Activated gamma-delta T cell treated with Interleukin-2 at 50 U/mL for 16 hours (primary cell): ENCODE measurements around the gene CTDSP2.
"Not testable (repeated sequence)": the region's sequence is repeated elsewhere in the genome, so short reads cannot be mapped to it uniquely, and the experiment has no call there.

Experiments
- DNase-seq: peaks from one replicate; pipeline ENCODE4 v3.0.0-alpha.2; 2020

CTDSP2 gene

GRCh38 chr12:57846577-57847319, at the start of gene CTDSP2:
TSS of gene CTDSP2 (minus strand) at chr12:57846729. CDS start at chr12:57846435, 294 bp downstream.
- peak; percentile 82 for DNase-seq

- DNase-seq = no peak
Measured at GRCh38 chr12:57896115-57896433, 49.5 kb upstream of the CTDSP2 start.

GRCh38 chr12:57895389-57896114, 49.0 kb upstream of the CTDSP2 start:
- DNase-seq = no peak

GRCh38 chr12:57894399-57895292, 48.1 kb upstream of the CTDSP2 start:
- DNase-seq = no peak

- DNase-seq = no peak
Measured at GRCh38 chr12:57893431-57894353, 47.2 kb upstream of the CTDSP2 start.

GRCh38 chr12:57892232-57892972, 45.9 kb upstream of the CTDSP2 start:
- DNase-seq = no peak

GRCh38 chr12:57891542-57892228, 45.2 kb upstream of the CTDSP2 start:
- no peak for DNase-seq

GRCh38 chr12:57890191-57891115, 43.9 kb upstream of the CTDSP2 start:
- no peak for DNase-seq

GRCh38 chr12:57889500-57889989, 43.0 kb upstream of the CTDSP2 start:
- no peak for DNase-seq

GRCh38 chr12:57888409-57889157, 42.1 kb upstream of the CTDSP2 start:
- DNase-seq = no peak

- no peak for DNase-seq
Measured at GRCh38 chr12:57887631-57888408, 41.3 kb upstream of the CTDSP2 start.

- DNase-seq = not testable (repeated sequence)
Measured at GRCh38 chr12:57886964-57887363, 40.4 kb upstream of the CTDSP2 start.

GRCh38 chr12:57886542-57886941, 40.0 kb upstream of the CTDSP2 start:
- no peak for DNase-seq

GRCh38 chr12:57885207-57885606, 38.7 kb upstream of the CTDSP2 start:
- no peak for DNase-seq

- DNase-seq = no peak
Measured at GRCh38 chr12:57883700-57884099, 37.2 kb upstream of the CTDSP2 start.

GRCh38 chr12:57883057-57883456, 36.5 kb upstream of the CTDSP2 start:
- DNase-seq = no peak

- no peak for DNase-seq
Measured at GRCh38 chr12:57882575-57882974, 36.0 kb upstream of the CTDSP2 start.

- DNase-seq = no peak
Measured at GRCh38 chr12:57881475-57881874, 34.9 kb upstream of the CTDSP2 start.
